ENCODE data around the gene PCNA.

DNA sequence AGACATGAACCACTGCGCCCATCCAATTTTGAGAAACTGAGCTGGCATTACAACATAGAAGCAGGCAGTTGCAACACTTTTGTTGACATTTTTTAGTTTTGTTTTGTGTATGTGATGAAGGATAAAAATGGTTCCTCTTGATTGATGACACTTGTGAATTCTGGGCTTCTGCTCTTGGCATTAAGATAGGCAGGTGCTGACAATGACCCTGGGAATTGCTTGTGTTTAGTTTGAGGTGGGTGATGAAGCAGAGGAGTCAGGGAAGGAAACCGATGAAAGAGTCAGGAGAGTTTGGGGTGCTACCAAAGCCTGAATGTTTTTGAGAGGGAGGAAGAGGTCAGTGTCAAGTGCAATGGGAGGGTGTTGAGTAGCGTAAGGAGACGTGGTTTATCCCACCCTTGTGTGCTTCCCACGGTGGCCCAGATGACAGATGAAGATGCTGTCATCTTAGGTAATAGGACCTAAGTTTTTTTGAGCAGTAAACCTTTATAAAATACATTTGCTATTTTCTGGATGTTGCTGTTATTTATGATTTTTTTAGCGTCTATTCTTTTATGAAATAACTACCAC is 26.4 kb upstream of the PCNA start:
- no peak for TF ChIP-seq CTCF (IDR thresholded peaks at IDR 0.05; ENCODE audit: low read depth, low read length)
- TF ChIP-seq POLR2A (IDR thresholded peaks at IDR 0.05; ENCODE audit: extremely low read depth, insufficient read length), result no peak
- TF ChIP-seq MYC (IDR thresholded peaks at IDR 0.05; ENCODE audit: low read depth, low read length), result no peak
- no peak for TF ChIP-seq MAX (IDR thresholded peaks at IDR 0.05; ENCODE audit: low read depth, low read length)

All from NB4 (cell line).